Mesenchymal stem cell (in vitro differentiated cells and primary cell): ENCODE measurements around the gene LYSMD4.

Experiments
- DNase-seq: peaks from one replicate; pipeline ENCODE4 v3.0.0-alpha.2; 2013
- H2AFZ ChIP-seq: one replicate; pipeline ENCODE4 v1.6.1; 2013; ENCODE audit warnings: low read depth, mild to moderate bottlenecking, control low read depth, inconsistent platforms, low read length, moderate library complexity
- H2AK5ac ChIP-seq: 2 replicates; pipeline ENCODE4 v1.6.1; 2013; ENCODE audit warnings: low read length, moderate library complexity, mild to moderate bottlenecking, inconsistent platforms; ENCODE audit not compliant: severe bottlenecking
- H2BK120ac ChIP-seq: one replicate; pipeline ENCODE4 v1.6.1; 2013; ENCODE audit warnings: low read depth, mild to moderate bottlenecking, inconsistent platforms, low read length, moderate library complexity
- H2BK12ac ChIP-seq, 2 experiments: one replicate each; pipeline ENCODE4 v1.6.1; 2013; ENCODE audit warnings: inconsistent platforms in 2 of 2, low read length in 2 of 2, mild to moderate bottlenecking in 2 of 2, moderate library complexity in 2 of 2, control low read depth in 1 of 2
- H2BK15ac ChIP-seq: one replicate; pipeline ENCODE4 v1.6.1; 2013; ENCODE audit warnings: mild to moderate bottlenecking, low read depth, inconsistent platforms; ENCODE audit not compliant: poor library complexity, severe bottlenecking
- H2BK5ac ChIP-seq: 2 replicates; pipeline ENCODE4 v1.6.1; 2013; ENCODE audit warnings: low read depth, mild to moderate bottlenecking, low read length, control low read depth, inconsistent platforms; ENCODE audit not compliant: poor library complexity, severe bottlenecking
- H3K14ac ChIP-seq, 2 experiments: one replicate each; pipeline ENCODE4 v1.6.1; 2013; ENCODE audit warnings: inconsistent platforms in 2 of 2, low read length in 2 of 2, control low read depth in 1 of 2, mild to moderate bottlenecking in 1 of 2, moderate library complexity in 1 of 2
- H3K18ac ChIP-seq, 2 experiments: one replicate each; pipeline ENCODE4 v1.6.1; 2013; ENCODE audit warnings: inconsistent platforms in 2 of 2, low read length in 2 of 2, control low read depth in 1 of 2, low read depth in 1 of 2, mild to moderate bottlenecking in 1 of 2
- H3K23ac ChIP-seq, 2 experiments: one replicate each; pipeline ENCODE4 v1.6.1; 2013; ENCODE audit warnings: inconsistent platforms in 2 of 2, low read length in 2 of 2, mild to moderate bottlenecking in 2 of 2, moderate library complexity in 2 of 2, control low read depth in 1 of 2
- H3K27ac ChIP-seq: 2 replicates; pipeline ENCODE4 v1.5.1; 2013; ENCODE audit warnings: mild to moderate bottlenecking, moderate library complexity, low read length, control low read depth, inconsistent platforms; ENCODE audit not compliant: poor library complexity, severe bottlenecking
- H3K27me3 ChIP-seq, 2 experiments: 2 replicates each; pipeline versions ENCODE4 v1.6.1 to v1.7.0; 2013; ENCODE audit warnings: low read length in 2 of 2, mild to moderate bottlenecking in 2 of 2, moderate library complexity in 2 of 2, control low read depth in 1 of 2, inconsistent platforms in 1 of 2; ENCODE audit not compliant: control insufficient read depth in 1 of 2, insufficient read depth in 1 of 2
- H3K36me3 ChIP-seq, 2 experiments: 2 replicates each; pipeline versions ENCODE4 v1.6.1 to v1.7.0; 2013; ENCODE audit warnings: low read length in 2 of 2, control low read depth in 1 of 2, inconsistent platforms in 1 of 2, low read depth in 1 of 2, mild to moderate bottlenecking in 1 of 2; ENCODE audit not compliant: insufficient read depth in 2 of 2, control insufficient read depth in 1 of 2
- H3K4ac ChIP-seq, 2 experiments: one replicate each; pipeline ENCODE4 v1.6.1; 2013; ENCODE audit warnings: inconsistent platforms in 2 of 2, low read length in 2 of 2, mild to moderate bottlenecking in 2 of 2, moderate library complexity in 2 of 2, control low read depth in 1 of 2, low read depth in 1 of 2
- H3K4me1 ChIP-seq: 2 replicates; pipeline ENCODE4 v1.6.1; 2013; ENCODE audit warnings: low read depth, low read length, control low read depth; ENCODE audit not compliant: control insufficient read depth, insufficient read depth
- H3K4me2 ChIP-seq: 2 replicates; pipeline ENCODE4 v1.6.1; 2013; ENCODE audit warnings: low read length, mild to moderate bottlenecking, inconsistent platforms; ENCODE audit not compliant: poor library complexity, severe bottlenecking
- H3K4me3 ChIP-seq, 2 experiments: 2 replicates each; pipeline versions ENCODE4 v1.5.1 to v1.7.0; 2013; ENCODE audit warnings: low read length in 2 of 2, mild to moderate bottlenecking in 2 of 2, control low read depth in 1 of 2, low read depth in 1 of 2; ENCODE audit not compliant: insufficient read depth in 1 of 2
- H3K79me1 ChIP-seq: replicated peaks from 2 replicates; pipeline ENCODE4 v1.6.1; 2013; ENCODE audit warnings: mild to moderate bottlenecking, control low read depth, low read length, inconsistent platforms; ENCODE audit not compliant: poor library complexity, severe bottlenecking
- H3K9ac ChIP-seq: 2 replicates; pipeline ENCODE4 v1.7.0; 2013; ENCODE audit warnings: mild to moderate bottlenecking, low read length, moderate library complexity
- H3K9me3 ChIP-seq: 2 replicates; pipeline ENCODE4 v1.7.0; 2013; ENCODE audit warnings: mild to moderate bottlenecking, low read length; ENCODE audit not compliant: control insufficient read depth
- H4K8ac ChIP-seq: one replicate; pipeline ENCODE4 v1.6.1; 2013; ENCODE audit warnings: inconsistent platforms, mild to moderate bottlenecking, low read length, moderate library complexity
- H4K91ac ChIP-seq: one replicate; pipeline ENCODE4 v1.6.1; 2013; ENCODE audit warnings: mild to moderate bottlenecking, low read length, inconsistent platforms
- WGBS: methylation state at CpG from one replicate; pipeline ENCODE4 v1.1.7; 2013; ENCODE audit warnings: mixed read lengths; 5-methylcytosine and 5-hydroxymethylcytosine counted together

LYSMD4 gene

DNA sequence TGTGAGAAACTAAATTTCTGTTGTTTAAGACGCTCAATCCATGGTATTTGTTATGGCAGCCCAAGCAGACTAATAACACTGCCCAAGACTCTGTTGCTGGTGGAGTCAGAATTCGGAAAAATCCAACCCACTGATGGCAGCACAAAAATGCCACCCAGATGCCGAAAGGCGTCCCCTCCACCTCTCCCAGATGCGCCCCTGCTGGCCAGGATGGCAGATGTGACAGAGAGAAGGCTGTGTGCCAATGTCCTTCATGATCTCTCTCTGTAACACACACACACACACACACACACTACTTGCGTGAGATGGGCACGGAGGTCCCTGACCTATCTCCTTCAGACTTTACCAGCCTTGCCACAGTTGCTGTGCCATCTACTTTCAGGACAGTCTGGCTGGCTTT lies 10.9 kb upstream of the LYSMD4 start:
- 84% methylated on average over 7 of the region's 7 CpGs for WGBS
- Histone ChIP-seq H3K27me3 (no peaks in the 10 kb centered on the region), H2BK12ac (no peak overlapping the region), H4K91ac (no peak overlapping the region), H3K18ac (no peak overlapping the region), H3K4ac (no peak overlapping the region), H2BK120ac (no peak overlapping the region), H3K14ac (no peak overlapping the region), H2AK5ac (no peak overlapping the region), H3K27ac (no peak overlapping the region), H3K36me3 (no peaks in the 10 kb centered on the region), H4K8ac (no peak overlapping the region), H3K4me2 (no peak overlapping the region), H3K9ac (no peak overlapping the region), H3K23ac (no peak overlapping the region), H3K79me1 (no peaks in the 10 kb centered on the region), H2BK5ac (no peak overlapping the region), H3K4me3 (no peak overlapping the region), H2BK15ac (no peak overlapping the region), H3K9me3 (no peaks in the 10 kb centered on the region), H2AFZ (no peak overlapping the region), H3K4me1 (no peaks in the 10 kb centered on the region)
- DNase-seq = no peak

GRCh38 chr15:99741835-99742234 lies 8.6 kb upstream of the LYSMD4 start:
- H3K36me3 ChIP-seq = no peaks in the 10 kb centered on the region
- 80% methylated on average over 2 of the region's 2 CpGs for WGBS

DNA sequence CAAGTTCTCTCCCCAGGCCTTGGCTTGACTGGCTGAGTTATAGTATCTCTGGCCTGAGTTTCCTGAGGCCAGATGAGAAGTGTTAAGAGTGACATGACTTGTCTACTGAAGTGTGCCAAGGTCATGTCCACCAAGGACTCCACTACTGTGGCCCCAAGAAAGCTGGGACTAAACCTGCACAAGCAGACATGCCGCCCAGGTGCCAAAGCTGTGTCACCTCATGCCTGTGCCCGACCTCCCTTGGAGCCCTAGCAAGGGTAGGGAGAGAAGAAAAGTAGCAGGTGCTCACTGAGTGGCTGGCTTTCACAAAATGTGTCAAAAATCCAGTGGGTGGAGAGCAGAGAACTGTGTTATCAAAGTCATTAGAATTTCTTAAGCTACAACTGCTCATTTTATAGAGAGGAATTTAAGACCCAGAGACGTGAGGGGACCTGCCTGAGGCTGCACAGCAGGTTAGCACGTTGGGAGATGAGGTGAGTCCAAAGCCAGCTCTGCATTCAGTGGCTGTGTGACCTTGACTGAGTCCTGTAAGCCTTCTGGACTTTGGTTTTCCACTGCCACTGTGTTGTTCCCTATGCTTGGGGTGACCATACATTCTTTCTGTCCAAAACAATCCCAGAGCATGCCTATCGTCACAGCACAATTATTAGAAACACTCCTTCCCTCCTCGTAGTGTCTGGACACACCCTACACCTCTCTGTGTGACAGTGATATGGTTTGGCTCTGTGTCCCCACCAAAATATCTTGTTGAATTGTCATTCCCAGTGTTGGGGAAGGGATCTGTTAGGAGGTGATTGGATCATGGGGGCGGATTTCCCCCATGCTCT lies 5.0 kb upstream of the LYSMD4 start:
- no peak overlapping the region for H2BK5ac ChIP-seq
- no peak overlapping the region for H3K27ac ChIP-seq
- H4K91ac ChIP-seq = no peak overlapping the region
- no peak overlapping the region for H3K4me2 ChIP-seq
- H3K4me1 ChIP-seq = peaks cover 2% of the 10 kb centered on the region
- no peak overlapping the region for H2BK15ac ChIP-seq
- H4K8ac ChIP-seq = no peak overlapping the region
- H3K27me3 ChIP-seq = no peaks in the 10 kb centered on the region
- H2AK5ac ChIP-seq = no peak overlapping the region
- H3K9ac ChIP-seq = no peak overlapping the region
- H2AFZ ChIP-seq = no peak overlapping the region
- no peak for DNase-seq
- H3K18ac ChIP-seq = no peak overlapping the region
- no peak overlapping the region for H3K4me3 ChIP-seq
- H3K23ac ChIP-seq = no peak overlapping the region
- no peak overlapping the region for H2BK120ac ChIP-seq
- no peak overlapping the region for H2BK12ac ChIP-seq
- no peak overlapping the region for H3K14ac ChIP-seq
- no peaks in the 10 kb centered on the region for H3K9me3 ChIP-seq
- no peaks in the 10 kb centered on the region for H3K79me1 ChIP-seq
- 68% methylated on average over 5 of the region's 7 CpGs for WGBS
- no peaks in the 10 kb centered on the region for H3K36me3 ChIP-seq
- no peak overlapping the region for H3K4ac ChIP-seq

More at GRCh38 chr15:99741835-99742234, 8.6 kb upstream of the LYSMD4 start:
- Histone ChIP-seq H2AFZ (no peak overlapping the region), H3K18ac (no peak overlapping the region), H4K91ac (no peak overlapping the region), H2BK15ac (no peak overlapping the region), H4K8ac (no peak overlapping the region), H2BK12ac (no peak overlapping the region), H3K27me3 (no peaks in the 10 kb centered on the region), H3K4me3 (no peak overlapping the region), H3K27ac (no peak overlapping the region), H3K4me1 (no peaks in the 10 kb centered on the region), H3K14ac (no peak overlapping the region), H3K9ac (no peak overlapping the region), H3K4ac (no peak overlapping the region), H3K4me2 (no peak overlapping the region), H2BK5ac (no peak overlapping the region), H3K9me3 (no peaks in the 10 kb centered on the region), H3K23ac (no peak overlapping the region), H2AK5ac (no peak overlapping the region), H3K79me1 (no peaks in the 10 kb centered on the region), H2BK120ac (no peak overlapping the region)
- no peak for DNase-seq

- Histone ChIP-seq H2BK5ac (no peak overlapping the region), H3K14ac (no peak overlapping the region), H3K27ac (no peak overlapping the region), H3K4ac (no peak overlapping the region), H2AK5ac (no peak overlapping the region), H3K18ac (no peak overlapping the region), H3K79me1 (peaks cover 8% of the 10 kb centered on the region), H3K4me3 (no peak overlapping the region), H3K4me2 (no peak overlapping the region), H3K9ac (no peak overlapping the region), H4K91ac (no peak overlapping the region), H2BK12ac (no peak overlapping the region), H2AFZ (no peak overlapping the region), H3K4me1 (peaks cover 4% of the 10 kb centered on the region), H3K36me3 (peaks cover 0 to under 1% of the 10 kb centered on the region in 2 experiments), H2BK15ac (no peak overlapping the region), H3K9me3 (no peaks in the 10 kb centered on the region), H4K8ac (no peak overlapping the region), H3K23ac (no peak overlapping the region), H2BK120ac (no peak overlapping the region), H3K27me3 (no peaks in the 10 kb centered on the region)
- DNase-seq = no peak
- WGBS = 84% methylated on average over 2 of the region's 2 CpGs
Measured at GRCh38 chr15:99736702-99737101, 3.5 kb upstream of the LYSMD4 start.
